ENCODE results near the gene RIPK1.
"Not testable (repeated sequence)": the region's sequence is repeated elsewhere in the genome, so short reads cannot be mapped to it uniquely, and the experiment has no call there.

The RIPK1 gene

GRCh38 chr6:3068329-3069214 is at the start of gene RIPK1:
Gene RIPK1, plus strand, starts transcription at chr6:3068494. Its CDS starts 8,330 bp downstream, at chr6:3076824.
- peak; percentile 96 for DNase-seq (ENCODE audit: low spot score)

GRCh38 chr6:3019065-3019464 is 49.2 kb upstream of the RIPK1 start:
- no peak for DNase-seq (ENCODE audit: low spot score)

- no peak for DNase-seq (ENCODE audit: low spot score)
These were observed 48.5 kb upstream of the RIPK1 start for GRCh38 chr6:3019749-3020320.

- not testable (repeated sequence) for DNase-seq (ENCODE audit: low spot score)
These were observed 47.2 kb upstream of the RIPK1 start for GRCh38 chr6:3020976-3021598.

- peak; percentile 16 for DNase-seq (ENCODE audit: low spot score)
These were observed 45.3 kb upstream of the RIPK1 start for GRCh38 chr6:3022765-3023662.

GRCh38 chr6:3023663-3024483 is 44.4 kb upstream of the RIPK1 start:
- DNase-seq (ENCODE audit: low spot score), result peak; percentile 75

GRCh38 chr6:3026791-3027626 is 41.3 kb upstream of the RIPK1 start:
- DNase-seq (ENCODE audit: low spot score), result peak; percentile 76

GRCh38 chr6:3028156-3028555 is 40.1 kb upstream of the RIPK1 start:
- not testable (repeated sequence) for DNase-seq (ENCODE audit: low spot score)

GRCh38 chr6:3031857-3032640 is 36.2 kb upstream of the RIPK1 start:
- DNase-seq (ENCODE audit: low spot score), result peak; percentile 29

GRCh38 chr6:3032986-3033385 is 35.3 kb upstream of the RIPK1 start:
- DNase-seq (ENCODE audit: low spot score), result no peak

GRCh38 chr6:3033652-3034051 is 34.6 kb upstream of the RIPK1 start:
- DNase-seq (ENCODE audit: low spot score), result no peak

GRCh38 chr6:3035397-3035796 is 32.9 kb upstream of the RIPK1 start:
- DNase-seq (ENCODE audit: low spot score), result no peak

- no peak for DNase-seq (ENCODE audit: low spot score)
These were observed 31.2 kb upstream of the RIPK1 start for GRCh38 chr6:3036861-3037637.

GRCh38 chr6:3037638-3038365 is 30.5 kb upstream of the RIPK1 start:
- no peak for DNase-seq (ENCODE audit: low spot score)

GRCh38 chr6:3039384-3039783 is 28.9 kb upstream of the RIPK1 start:
- DNase-seq (ENCODE audit: low spot score), result no peak

- no peak for DNase-seq (ENCODE audit: low spot score)
These were observed 27.1 kb upstream of the RIPK1 start for GRCh38 chr6:3041147-3041546.

- no peak for DNase-seq (ENCODE audit: low spot score)
These were observed 26.7 kb upstream of the RIPK1 start for GRCh38 chr6:3041606-3042005.

GRCh38 chr6:3045369-3045768 is 22.9 kb upstream of the RIPK1 start:
- no peak for DNase-seq (ENCODE audit: low spot score)
